AG08395 (cell line): Measurements from ENCODE around the gene KRTDAP.

Source experiments
- DNase-seq: peaks from one replicate; pipeline ENCODE4 v3.0.0; 2012; ENCODE audit warnings: mixed read lengths, low spot score

KRTDAP gene

GRCh38 chr19:35454663-35455062, 35.6 kb downstream of the KRTDAP start:
- no peak for DNase-seq

- DNase-seq: no peak
These were observed 38.7 kb downstream of the KRTDAP start for GRCh38 chr19:35451338-35452096.

- no peak for DNase-seq
These were observed 40.8 kb downstream of the KRTDAP start for GRCh38 chr19:35449359-35450043.

- no peak for DNase-seq
These were observed 42.4 kb downstream of the KRTDAP start, which contains the start of gene FFAR2 for GRCh38 chr19:35447606-35448469. TSS of gene FFAR2 (plus strand) at chr19:35448257. CDS start at chr19:35449715, 1,458 bp downstream.

GRCh38 chr19:35445826-35446593, 44.3 kb downstream of the KRTDAP start:
- DNase-seq: no peak

- DNase-seq: no peak
These were observed 45.5 kb downstream of the KRTDAP start for GRCh38 chr19:35444735-35445134.

- no peak for DNase-seq
These were observed 48.2 kb downstream of the KRTDAP start for GRCh38 chr19:35442091-35442490.

GRCh38 chr19:35439921-35440320, 50.3 kb downstream of the KRTDAP start:
- DNase-seq: no peak

GRCh38 chr19:35438527-35438926, 51.7 kb downstream of the KRTDAP start:
- no peak for DNase-seq

- DNase-seq: no peak
These were observed 52.2 kb downstream of the KRTDAP start for GRCh38 chr19:35438096-35438495.

- DNase-seq: no peak
These were observed 52.8 kb downstream of the KRTDAP start for GRCh38 chr19:35437406-35437951.
